ENCODE results near the gene P2RX3.

P2RX3 gene

DNA sequence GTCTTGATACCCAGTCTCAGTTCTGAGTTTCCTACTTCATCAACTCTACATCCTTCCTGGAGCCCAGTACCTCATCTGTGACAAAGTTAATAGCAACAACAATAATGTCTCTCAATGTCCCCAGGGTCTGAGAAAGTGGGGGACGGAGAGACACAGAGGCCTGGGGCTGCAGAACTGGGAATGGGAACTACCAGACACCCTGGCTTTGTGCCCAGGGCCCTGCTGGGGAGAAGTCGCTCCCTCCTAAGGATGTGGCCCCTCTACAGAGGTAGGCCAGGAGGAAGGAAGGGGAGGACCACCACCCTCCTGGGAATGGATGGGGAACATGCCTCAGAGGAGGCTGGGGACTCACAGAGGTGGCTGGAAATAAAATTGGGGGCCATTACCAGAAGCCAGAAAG is 37.3 kb downstream of the P2RX3 start:
- Histone ChIP-seq H3K79me2 (ENCODE audit: insufficient read depth, low read length) (no peaks in the 10 kb centered on the region), H3K9me3 (ENCODE audit: insufficient read depth, low read length, severe bottlenecking) (no peaks in the 10 kb centered on the region), H3K4me1 (ENCODE audit: insufficient read depth, low read length) (no peaks in the 10 kb centered on the region), H3K27ac (ENCODE audit: low read length) (no peak overlapping the region), H3K4me2 (ENCODE audit: insufficient read depth, low read length) (no peak overlapping the region), H2AFZ (ENCODE audit: low read depth, low read length) (no peak overlapping the region), H3K36me3 (ENCODE audit: insufficient read depth, low read length) (no peaks in the 10 kb centered on the region), H3K27me3 (ENCODE audit: insufficient read depth, low read length, poor library complexity) (no peaks in the 10 kb centered on the region), H3K4me3 (ENCODE audit: low read depth in 1 of 2, low read length in 2 of 2) (no peak overlapping the region), H4K20me1 (ENCODE audit: insufficient read depth, low read length) (no peaks in the 10 kb centered on the region; the same call in 1 of the 2 replicates), H3K9ac (ENCODE audit: low read depth, low read length) (no peak overlapping the region)
- TF ChIP-seq, protein P1, sequence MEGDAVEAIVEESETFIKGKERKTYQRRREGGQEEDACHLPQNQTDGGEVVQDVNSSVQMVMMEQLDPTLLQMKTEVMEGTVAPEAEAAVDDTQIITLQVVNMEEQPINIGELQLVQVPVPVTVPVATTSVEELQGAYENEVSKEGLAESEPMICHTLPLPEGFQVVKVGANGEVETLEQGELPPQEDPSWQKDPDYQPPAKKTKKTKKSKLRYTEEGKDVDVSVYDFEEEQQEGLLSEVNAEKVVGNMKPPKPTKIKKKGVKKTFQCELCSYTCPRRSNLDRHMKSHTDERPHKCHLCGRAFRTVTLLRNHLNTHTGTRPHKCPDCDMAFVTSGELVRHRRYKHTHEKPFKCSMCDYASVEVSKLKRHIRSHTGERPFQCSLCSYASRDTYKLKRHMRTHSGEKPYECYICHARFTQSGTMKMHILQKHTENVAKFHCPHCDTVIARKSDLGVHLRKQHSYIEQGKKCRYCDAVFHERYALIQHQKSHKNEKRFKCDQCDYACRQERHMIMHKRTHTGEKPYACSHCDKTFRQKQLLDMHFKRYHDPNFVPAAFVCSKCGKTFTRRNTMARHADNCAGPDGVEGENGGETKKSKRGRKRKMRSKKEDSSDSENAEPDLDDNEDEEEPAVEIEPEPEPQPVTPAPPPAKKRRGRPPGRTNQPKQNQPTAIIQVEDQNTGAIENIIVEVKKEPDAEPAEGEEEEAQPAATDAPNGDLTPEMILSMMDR (IDR thresholded peaks at IDR 0.05; ENCODE audit: borderline replicate concordance, extremely low read depth, low read length, poor library complexity, severe bottlenecking) = no peak
- TF ChIP-seq EZH2 (IDR thresholded peaks at IDR 0.05; ENCODE audit: borderline replicate concordance, low read depth, low read length, severe bottlenecking) = no peak
- no peak for DNase-seq
- no peak for ATAC-seq (ENCODE audit: insufficient read depth, low read depth)

DNA sequence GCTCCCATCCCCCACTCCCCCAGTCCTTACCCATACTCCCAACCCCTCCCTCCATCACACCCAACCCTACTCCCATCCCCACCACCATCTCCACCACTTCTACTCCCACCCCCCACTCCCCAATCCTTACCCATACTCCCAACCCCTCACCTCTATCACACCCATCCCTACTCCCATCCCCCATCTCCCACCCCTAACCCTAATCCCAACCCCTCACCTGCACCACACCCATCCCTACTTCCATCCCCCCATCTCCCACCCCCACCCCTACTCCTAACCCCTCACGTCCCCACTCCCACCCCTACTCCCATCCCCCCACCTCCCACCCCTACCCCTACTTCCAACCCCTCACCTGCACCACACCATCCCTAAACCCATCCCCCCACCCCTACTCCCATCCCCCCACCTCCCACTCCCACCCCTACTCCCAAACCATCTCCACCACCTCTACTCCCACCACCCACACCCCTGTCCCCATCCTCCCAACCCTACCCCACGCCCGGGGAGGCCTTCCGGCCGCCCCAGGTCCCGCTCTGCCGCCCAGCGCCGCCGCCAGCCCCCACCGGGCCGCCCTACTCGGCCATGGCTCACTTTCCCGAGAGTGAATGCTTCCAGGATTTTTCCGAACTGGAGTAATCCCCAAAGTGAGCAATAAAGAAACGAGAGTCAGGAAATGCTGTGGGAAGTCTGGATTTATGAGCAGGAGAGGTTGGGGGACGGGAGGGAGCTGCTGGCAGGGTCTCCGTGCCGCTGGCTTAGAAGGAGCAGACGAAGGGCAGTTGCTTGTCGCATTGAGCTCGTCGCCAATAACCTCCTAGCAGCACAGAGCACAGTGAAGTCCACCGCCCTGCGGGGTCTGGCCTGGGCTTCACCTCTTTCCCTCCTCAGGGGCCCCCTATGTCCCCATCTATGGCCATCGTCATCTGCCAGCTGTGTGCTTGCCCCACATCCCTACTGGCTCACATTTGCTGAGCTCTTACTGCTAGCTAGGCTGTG is 38.2 kb downstream of the P2RX3 start:
- no peaks in the 10 kb centered on the region for H3K27me3 ChIP-seq (ENCODE audit: insufficient read depth, low read length, poor library complexity)
- DNase-seq (no peak), ATAC-seq (ENCODE audit: insufficient read depth, low read depth) (no peak)
- no peaks in the 10 kb centered on the region for H3K79me2 ChIP-seq (ENCODE audit: insufficient read depth, low read length)
- H3K9me3 ChIP-seq (ENCODE audit: insufficient read depth, low read length, severe bottlenecking) = no peaks in the 10 kb centered on the region
- no peak overlapping the region for H2AFZ ChIP-seq (ENCODE audit: low read depth, low read length)
- H3K4me1 ChIP-seq (ENCODE audit: insufficient read depth, low read length) = no peaks in the 10 kb centered on the region
- no peaks in the 10 kb centered on the region for H3K36me3 ChIP-seq (ENCODE audit: insufficient read depth, low read length)
- H3K4me2 ChIP-seq (ENCODE audit: insufficient read depth, low read length) = no peak overlapping the region
- H3K9ac ChIP-seq (ENCODE audit: low read depth, low read length) = no peak overlapping the region
- no peak overlapping the region for H3K27ac ChIP-seq (ENCODE audit: low read length)
- no peak overlapping the region for H3K4me3 ChIP-seq (ENCODE audit: low read depth in 1 of 2, low read length in 2 of 2)
- H4K20me1 ChIP-seq (ENCODE audit: insufficient read depth, low read length) = no peaks in the 10 kb centered on the region; the same call in 1 of the 2 replicates
- TF ChIP-seq EZH2 (IDR thresholded peaks at IDR 0.05; ENCODE audit: borderline replicate concordance, low read depth, low read length, severe bottlenecking) = no peak
- TF ChIP-seq, protein P1 (IDR thresholded peaks at IDR 0.05; ENCODE audit: borderline replicate concordance, extremely low read depth, low read length, poor library complexity, severe bottlenecking) = no peak

GRCh38 chr11:57377107-57377506 is 39.0 kb downstream of the P2RX3 start:
- H3K27me3 ChIP-seq (ENCODE audit: insufficient read depth, low read length, poor library complexity) = no peaks in the 10 kb centered on the region
- TF ChIP-seq, protein P1 (IDR thresholded peaks at IDR 0.05; ENCODE audit: borderline replicate concordance, extremely low read depth, low read length, poor library complexity, severe bottlenecking) = no peak
- no peak for TF ChIP-seq EZH2 (IDR thresholded peaks at IDR 0.05; ENCODE audit: borderline replicate concordance, low read depth, low read length, severe bottlenecking)
- no peak overlapping the region for H2AFZ ChIP-seq (ENCODE audit: low read depth, low read length)
- H3K4me2 ChIP-seq (ENCODE audit: insufficient read depth, low read length) = no peak overlapping the region
- no peak for DNase-seq
- no peaks in the 10 kb centered on the region for H3K9me3 ChIP-seq (ENCODE audit: insufficient read depth, low read length, severe bottlenecking)
- no peak overlapping the region for H3K27ac ChIP-seq (ENCODE audit: low read length)
- no peaks in the 10 kb centered on the region for H3K36me3 ChIP-seq (ENCODE audit: insufficient read depth, low read length)
- H4K20me1 ChIP-seq (ENCODE audit: insufficient read depth, low read length) = no peaks in the 10 kb centered on the region; the same call in 1 of the 2 replicates
- no peak overlapping the region for H3K4me3 ChIP-seq (ENCODE audit: low read depth in 1 of 2, low read length in 2 of 2)
- H3K4me1 ChIP-seq (ENCODE audit: insufficient read depth, low read length) = no peaks in the 10 kb centered on the region
- ATAC-seq (ENCODE audit: insufficient read depth, low read depth) = no peak
- H3K79me2 ChIP-seq (ENCODE audit: insufficient read depth, low read length) = no peaks in the 10 kb centered on the region
- H3K9ac ChIP-seq (ENCODE audit: low read depth, low read length) = no peak overlapping the region
